ENCODE results near the gene KCTD3. TPM values are rescaled to one million over a fixed set of nuclear protein-coding genes. Genes with fewer than 3 reads are reported as not detected.

Gene KCTD3
- total RNA-seq, 1 donor from 2014 or later = 25.3 TPM

- DNase-seq (no peak), ATAC-seq (no peak)
- Histone ChIP-seq H3K27me3 (ENCODE audit: low read depth) (no peaks in the 10 kb centered on the region), H3K4me1 (no peaks in the 10 kb centered on the region), H3K4me3 (no peak overlapping the region), H3K27ac (no peak overlapping the region), H3K36me3 (no peaks in the 10 kb centered on the region), H3K9me3 (no peaks in the 10 kb centered on the region)
- intact Hi-C loops (cut with DNase I) = no loop called here
- TF ChIP-seq CTCF (IDR thresholded peaks at IDR 0.05) = no peak
These were observed 85.3 kb downstream of the KCTD3 start for GRCh38 chr1:215652371-215652770.

- H3K36me3 ChIP-seq = no peaks in the 10 kb centered on the region
- ATAC-seq = no peak
- no peak for TF ChIP-seq CTCF (IDR thresholded peaks at IDR 0.05)
These were observed 89.9 kb downstream of the KCTD3 start for GRCh38 chr1:215657047-215657446.

GRCh38 chr1:215660259-215660658 lies 93.2 kb downstream of the KCTD3 start:
- Histone ChIP-seq H3K4me1 (peaks cover 4% of the 10 kb centered on the region), H3K4me3 (no peak overlapping the region), H3K36me3 (no peaks in the 10 kb centered on the region), H3K27ac (no peak overlapping the region), H3K27me3 (ENCODE audit: low read depth) (no peaks in the 10 kb centered on the region), H3K9me3 (no peaks in the 10 kb centered on the region)
- peak in 1 of 2 donors; percentile 77 for ATAC-seq
- no peak for TF ChIP-seq CTCF (IDR thresholded peaks at IDR 0.05)
- intact Hi-C loops (cut with DNase I) = no loop called here
- no peak for DNase-seq

More at GRCh38 chr1:215657047-215657446, 89.9 kb downstream of the KCTD3 start:
- no peak overlapping the region for H3K27ac ChIP-seq
- no peak overlapping the region for H3K4me3 ChIP-seq
- no peak for DNase-seq
- H3K4me1 ChIP-seq = peaks cover 4% of the 10 kb centered on the region
- intact Hi-C loops (cut with DNase I) = no loop called here
- no peaks in the 10 kb centered on the region for H3K27me3 ChIP-seq (ENCODE audit: low read depth)
- H3K9me3 ChIP-seq = no peaks in the 10 kb centered on the region

GRCh38 chr1:215661033-215661432 lies 93.9 kb downstream of the KCTD3 start:
- no peak for DNase-seq
- intact Hi-C loops (cut with DNase I) = no loop called here
- no peak overlapping the region for H3K27ac ChIP-seq
- peak in 1 of 2 donors; percentile 23 for ATAC-seq
- H3K9me3 ChIP-seq = no peaks in the 10 kb centered on the region
- H3K4me3 ChIP-seq = no peak overlapping the region
- H3K27me3 ChIP-seq (ENCODE audit: low read depth) = no peaks in the 10 kb centered on the region
- no peak for TF ChIP-seq CTCF (IDR thresholded peaks at IDR 0.05)
- peaks cover 4% of the 10 kb centered on the region for H3K4me1 ChIP-seq
- H3K36me3 ChIP-seq = no peaks in the 10 kb centered on the region

- no peak for TF ChIP-seq CTCF (IDR thresholded peaks at IDR 0.05)
- no peak for ATAC-seq
- H3K27me3 ChIP-seq (ENCODE audit: low read depth) = no peaks in the 10 kb centered on the region
- H3K36me3 ChIP-seq = no peaks in the 10 kb centered on the region
- no peak for DNase-seq
- H3K9me3 ChIP-seq = no peaks in the 10 kb centered on the region
- H3K4me3 ChIP-seq = no peak overlapping the region
- peaks cover 4% of the 10 kb centered on the region for H3K4me1 ChIP-seq
- H3K27ac ChIP-seq = no peak overlapping the region
- intact Hi-C loops (cut with DNase I) = no loop called here
These were observed 98.1 kb downstream of the KCTD3 start for GRCh38 chr1:215665215-215665614.

- H3K36me3 ChIP-seq = no peaks in the 10 kb centered on the region
- no peak overlapping the region for H3K4me3 ChIP-seq
- DNase-seq = no peak
- H3K9me3 ChIP-seq = no peaks in the 10 kb centered on the region
- ATAC-seq = no peak
- H3K27me3 ChIP-seq (ENCODE audit: low read depth) = no peaks in the 10 kb centered on the region
- intact Hi-C loops (cut with DNase I) = no loop called here
- TF ChIP-seq CTCF (IDR thresholded peaks at IDR 0.05) = no peak
- H3K27ac ChIP-seq = no peak overlapping the region
- H3K4me1 ChIP-seq = no peaks in the 10 kb centered on the region
These were observed 100.7 kb downstream of the KCTD3 start for GRCh38 chr1:215667761-215668160.
